HepG2 (cell line): ENCODE measurements around the gene TBX18. TPM values are rescaled to one million over a fixed set of nuclear protein-coding genes. Genes with fewer than 3 reads are reported as not detected.

Source experiments
- ATAC-seq: fragments of 200-7000 bp; cut with Tn5 transposase; 3 replicates; pipeline ENCODE4 v1.9.1; 2020; ENCODE audit warnings: mild to moderate bottlenecking, moderate library complexity
- BruUV-seq: library from RNA; stranded (reverse); fragments of 400-500 nt; replicated peaks from 2 replicates; lab custom pipeline; 2021; lab: Mats Ljungman, UMichigan
- CTCF ChIA-PET: fragments of 300-600 bp; formaldehyde crosslinking; extraction: SDS; loops from one replicate; lab custom pipeline; 2021; ENCODE audit warnings: low total read pairs, inconsistent platforms, low intra/inter-chr PET ratio; lab: Yijun Ruan, JAX
- POLR2A ChIA-PET: fragments of 350-600 bp; sonication (Branson Sonifier 250); formaldehyde crosslinking; loops from one replicate; lab custom pipeline; 2020; ENCODE audit warnings: antibody characterized with exemption, inconsistent platforms; lab: Yijun Ruan, JAX
- DNase-seq: peaks from one replicate; pipeline ENCODE4 v3.0.0-alpha.2; 2015; ENCODE audit warnings: low spot score
- FAIRE-seq: peaks from 3 replicates; lab custom pipeline; 2011; peaks lifted over from hg19 to GRCh38; lab: Jason Lieb, UNC
- H2AFZ ChIP-seq: one replicate; pipeline ENCODE4 v1.6.1; 2011; ENCODE audit warnings: low read length, inconsistent platforms
- H3K27ac ChIP-seq: fragments of 300-600 bp; 3 replicates; pipeline ENCODE4 v1.8.0; 2011; ENCODE audit warnings: mixed run types, mild to moderate bottlenecking, mixed read lengths, low read length, inconsistent platforms; ENCODE audit not compliant: insufficient read depth; ENCODE audit errors: extremely low read length
- H3K27me3 ChIP-seq, 2 experiments: fragments of 200-600 bp in 1 of 2; 2 replicates in 1 of 2; 3 replicates in 1 of 2; pipeline versions ENCODE4 v1.6.0 to v1.8.0; 2011; ENCODE audit warnings: low read length in 2 of 2, mild to moderate bottlenecking in 2 of 2, moderate library complexity in 2 of 2, inconsistent platforms in 1 of 2; ENCODE audit not compliant: insufficient read depth in 2 of 2, control insufficient read depth in 1 of 2
- H3K36me3 ChIP-seq, 2 experiments: fragments of 200-600 bp in 1 of 2; replicated peaks in 1 of 2; 2 replicates in 1 of 2; 3 replicates in 1 of 2; pipeline versions ENCODE4 v1.5.1 to v1.8.0; 2011; ENCODE audit warnings: low read length in 2 of 2, inconsistent platforms in 1 of 2; ENCODE audit not compliant: insufficient read depth in 2 of 2, control insufficient read depth in 1 of 2
- H3K4me1 ChIP-seq: 2 replicates; pipeline ENCODE4 v1.5.1; 2012; ENCODE audit warnings: low read length, inconsistent platforms; ENCODE audit not compliant: insufficient read depth
- H3K4me2 ChIP-seq: 2 replicates; pipeline ENCODE4 v1.6.0; 2011; ENCODE audit warnings: low read depth, low read length, inconsistent platforms
- H3K4me3 ChIP-seq, 3 experiments: fragments of 200-600 bp in 1 of 3; sonication (generic), shearing (Covaris generic) in 1 of 3; replicated peaks in 1 of 3; 2 replicates each; pipeline ENCODE4 v1.5.1; 2011 to 2016; ENCODE audit warnings: low read length in 3 of 3, inconsistent platforms in 2 of 3, low read depth in 2 of 3, mild to moderate bottlenecking in 2 of 3, control low read depth in 1 of 3, mixed read lengths in 1 of 3; ENCODE audit not compliant: insufficient read depth in 1 of 3
- H3K79me2 ChIP-seq: one replicate; pipeline ENCODE4 v1.6.1; 2011; ENCODE audit warnings: low read length, inconsistent platforms; ENCODE audit not compliant: insufficient read depth
- H3K9ac ChIP-seq: 2 replicates; pipeline ENCODE4 v1.6.0; 2011; ENCODE audit warnings: mild to moderate bottlenecking, low read depth, low read length, inconsistent platforms; ENCODE audit not compliant: insufficient read depth
- H3K9me3 ChIP-seq: 2 replicates; pipeline ENCODE4 v1.5.1; 2012; ENCODE audit warnings: mild to moderate bottlenecking, low read length
- H4K20me1 ChIP-seq: 2 replicates; pipeline ENCODE4 v1.6.0; 2011; ENCODE audit warnings: inconsistent platforms, mild to moderate bottlenecking, low read length, moderate library complexity; ENCODE audit not compliant: insufficient read depth
- EZH2 ChIP-seq: conservative IDR thresholded peaks from 2 replicates; pipeline ENCODE4 v1.6.1; 2012; ENCODE audit warnings: mild to moderate bottlenecking, low read depth, low read length, moderate library complexity
- RNF2 ChIP-seq: fragments of 450-650 bp; conservative IDR thresholded peaks from 2 replicates; pipeline ENCODE4 v1.6.1; 2016; ENCODE audit warnings: low read depth
- whole genome bisulfite sequencing: methylation state at CpG from one replicate; pipeline ENCODE4 v1.1.6; 2017; ENCODE audit warnings: low lambda C conversion rate; 5-methylcytosine and 5-hydroxymethylcytosine counted together
- in situ Hi-C: cut with HindIII; loops from 2 replicates; pipeline ENCODE4 v1.10.0; 2017; ENCODE audit warnings: low pct_unique_long_range_greater_than_20kb; ENCODE audit not compliant: extremely low pct_ligation_motif_present
- intact Hi-C: fragments of 100-400 bp; cut with micrococcal nuclease; formaldehyde crosslinking; loops from one replicate; pipeline ENCODE4 v1.10.0; 2022; ENCODE audit not compliant: unreplicated experiment
- polyA plus RNA-seq, 8 experiments: library from polyadenylated mRNA; depleted of rRNA in 3 of 8; stranded (reverse) in 7 of 8; unstranded in 1 of 8; fragments of >200 nt; fragmentation: Illumina TruSeq in 4 of 8; extraction: Trizol in 4 of 8; gene quantifications; 2 replicates each; pipeline versions ENCODE4 v1.2.1 to v1.2.3, GENCODE V29; 2011 to 2016; ENCODE audit warnings: low read depth in 4 of 8, missing spikeins in 1 of 8, mixed read lengths in 1 of 8; ENCODE audit not compliant: insufficient read depth in 1 of 8
- total RNA-seq, 5 experiments: library from RNA; depleted of rRNA; stranded (reverse); fragments of >200 nt; fragmentation: Illumina TruSeq; extraction: Trizol; gene quantifications; 2 replicates each; pipeline ENCODE4 v1.2.3, GENCODE V29; 2016; ENCODE audit warnings: low read depth in 1 of 5
- TF ChIP-seq, protein P1 (sequence below): sonication (generic); formaldehyde crosslinking; IDR thresholded peaks from 2 replicates; pipeline ENCODE4 v1.4.0; 2020; ENCODE audit warnings: mild to moderate bottlenecking, missing genetic modification reagents
- TF ChIP-seq, protein P2 (sequence below): IDR thresholded peaks from 2 replicates; pipeline ENCODE4 v1.6.1; 2016; ENCODE audit warnings: low read depth, missing genetic modification reagents, missing compliant biosample characterization

The TBX18 gene
- total and polyA plus RNA-seq, 2 of the 13 experiments (the other 11 are each of a cell fraction or from before 2014, with no cell fraction given) = not detected

DNA sequence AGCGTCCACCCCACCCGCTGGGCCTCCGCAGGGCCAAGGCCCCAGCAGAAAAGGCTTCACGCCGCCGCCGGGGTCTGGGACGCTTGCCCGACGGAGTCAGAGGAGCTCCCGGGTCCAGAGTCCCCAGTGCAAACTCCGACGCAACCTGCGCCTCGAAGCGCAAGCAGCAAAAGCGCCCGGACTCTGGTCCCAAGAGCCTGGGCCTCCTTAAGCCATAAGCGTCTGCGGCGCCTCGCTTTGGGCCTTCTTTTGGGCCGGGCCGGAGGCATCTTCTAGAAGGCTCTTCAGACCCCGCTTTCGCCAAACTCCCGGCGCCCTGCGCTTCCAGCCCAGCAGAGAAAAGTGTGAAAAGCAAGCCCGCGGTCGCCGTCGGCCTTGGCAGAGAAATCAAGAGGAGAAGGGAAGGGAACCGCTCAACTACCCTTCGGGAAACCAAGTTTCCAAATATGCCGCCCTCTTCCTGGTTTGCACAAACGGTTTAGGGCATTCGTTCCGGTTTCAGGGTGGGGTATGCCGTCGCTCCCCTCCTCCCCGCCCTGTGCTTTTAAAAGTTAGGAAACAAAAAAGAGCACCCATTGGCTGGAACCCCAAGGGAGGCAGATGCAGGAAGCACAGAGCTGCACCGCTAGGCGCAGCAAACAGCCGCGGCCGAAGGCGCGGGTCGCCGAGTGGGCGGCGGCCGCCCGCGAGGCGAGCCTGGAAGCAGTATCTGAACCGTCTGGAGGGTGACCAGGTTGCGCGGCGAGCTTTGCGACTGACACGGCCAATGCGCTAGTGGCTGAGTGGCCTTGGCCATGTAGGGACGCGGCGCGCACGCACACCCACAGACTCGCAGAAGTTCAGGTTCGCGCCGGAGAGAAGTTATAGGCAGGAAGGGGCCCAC, 1.2 kb downstream of the TBX18 start:
- Histone ChIP-seq H3K4me1 (no peaks in the 10 kb centered on the region), H3K27ac (no peak overlapping the region), H3K27me3 (peaks cover 13 to 49% of the 10 kb centered on the region in 2 experiments), H3K9ac (no peak overlapping the region), H4K20me1 (no peaks in the 10 kb centered on the region), H3K4me2 (peak overlapping the region; percentile 42; the same call in 1 of the 2 replicates), H3K79me2 (no peaks in the 10 kb centered on the region), H3K4me3 (peak overlapping the region in 1 of 3 experiments; percentile 43; a peak in 1 of 6 replicates), H3K36me3 (no peaks in the 10 kb centered on the region), H3K9me3 (no peaks in the 10 kb centered on the region), H2AFZ (no peak overlapping the region)
- in situ Hi-C loops (no loop called here), intact Hi-C loops (no loop called here)
- 38% methylated on average over 31 of the region's 74 CpGs for WGBS
- ATAC-seq = peak; percentile 61
- no peak for DNase-seq
- no peak for FAIRE-seq
- TF ChIP-seq, protein P1, sequence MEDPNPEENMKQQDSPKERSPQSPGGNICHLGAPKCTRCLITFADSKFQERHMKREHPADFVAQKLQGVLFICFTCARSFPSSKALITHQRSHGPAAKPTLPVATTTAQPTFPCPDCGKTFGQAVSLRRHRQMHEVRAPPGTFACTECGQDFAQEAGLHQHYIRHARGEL (CRISPR knock-in tag) = no peak
- TF ChIP-seq RNF2 (0 out of 2 replicates have a peak, but pooled peaks have one; percentile 28), EZH2 (peak; percentile 54; the same call in 1 of the 2 replicates)
- TF ChIP-seq, protein P2, sequence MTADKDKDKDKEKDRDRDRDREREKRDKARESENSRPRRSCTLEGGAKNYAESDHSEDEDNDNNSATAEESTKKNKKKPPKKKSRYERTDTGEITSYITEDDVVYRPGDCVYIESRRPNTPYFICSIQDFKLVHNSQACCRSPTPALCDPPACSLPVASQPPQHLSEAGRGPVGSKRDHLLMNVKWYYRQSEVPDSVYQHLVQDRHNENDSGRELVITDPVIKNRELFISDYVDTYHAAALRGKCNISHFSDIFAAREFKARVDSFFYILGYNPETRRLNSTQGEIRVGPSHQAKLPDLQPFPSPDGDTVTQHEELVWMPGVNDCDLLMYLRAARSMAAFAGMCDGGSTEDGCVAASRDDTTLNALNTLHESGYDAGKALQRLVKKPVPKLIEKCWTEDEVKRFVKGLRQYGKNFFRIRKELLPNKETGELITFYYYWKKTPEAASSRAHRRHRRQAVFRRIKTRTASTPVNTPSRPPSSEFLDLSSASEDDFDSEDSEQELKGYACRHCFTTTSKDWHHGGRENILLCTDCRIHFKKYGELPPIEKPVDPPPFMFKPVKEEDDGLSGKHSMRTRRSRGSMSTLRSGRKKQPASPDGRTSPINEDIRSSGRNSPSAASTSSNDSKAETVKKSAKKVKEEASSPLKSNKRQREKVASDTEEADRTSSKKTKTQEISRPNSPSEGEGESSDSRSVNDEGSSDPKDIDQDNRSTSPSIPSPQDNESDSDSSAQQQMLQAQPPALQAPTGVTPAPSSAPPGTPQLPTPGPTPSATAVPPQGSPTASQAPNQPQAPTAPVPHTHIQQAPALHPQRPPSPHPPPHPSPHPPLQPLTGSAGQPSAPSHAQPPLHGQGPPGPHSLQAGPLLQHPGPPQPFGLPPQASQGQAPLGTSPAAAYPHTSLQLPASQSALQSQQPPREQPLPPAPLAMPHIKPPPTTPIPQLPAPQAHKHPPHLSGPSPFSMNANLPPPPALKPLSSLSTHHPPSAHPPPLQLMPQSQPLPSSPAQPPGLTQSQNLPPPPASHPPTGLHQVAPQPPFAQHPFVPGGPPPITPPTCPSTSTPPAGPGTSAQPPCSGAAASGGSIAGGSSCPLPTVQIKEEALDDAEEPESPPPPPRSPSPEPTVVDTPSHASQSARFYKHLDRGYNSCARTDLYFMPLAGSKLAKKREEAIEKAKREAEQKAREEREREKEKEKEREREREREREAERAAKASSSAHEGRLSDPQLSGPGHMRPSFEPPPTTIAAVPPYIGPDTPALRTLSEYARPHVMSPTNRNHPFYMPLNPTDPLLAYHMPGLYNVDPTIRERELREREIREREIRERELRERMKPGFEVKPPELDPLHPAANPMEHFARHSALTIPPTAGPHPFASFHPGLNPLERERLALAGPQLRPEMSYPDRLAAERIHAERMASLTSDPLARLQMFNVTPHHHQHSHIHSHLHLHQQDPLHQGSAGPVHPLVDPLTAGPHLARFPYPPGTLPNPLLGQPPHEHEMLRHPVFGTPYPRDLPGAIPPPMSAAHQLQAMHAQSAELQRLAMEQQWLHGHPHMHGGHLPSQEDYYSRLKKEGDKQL (CRISPR knock-in tag) = no peak
- no TSS peak for BruUV-seq
- CTCF ChIA-PET = no interaction called here
- POLR2A ChIA-PET = no interaction called here
